Uterus (tissue), 2 donors: ENCODE results near the gene ADORA3.

Experiments used
- CTCF ChIP-seq, 4 experiments: fragments of 200-600 bp in 2 of 4; fragments of 450-650 bp in 2 of 4; sonication (generic) in 2 of 4; IDR thresholded peaks; one replicate each; pipeline ENCODE4 v1.5.1; 2016 to 2019; ENCODE audit warnings: antibody characterized with exemption in 4 of 4, mild to moderate bottlenecking in 2 of 4, moderate library complexity in 1 of 4
- POLR2A ChIP-seq, 2 donors: fragments of 450-650 bp; IDR thresholded peaks; one replicate each; pipeline ENCODE4 v1.6.1; 2016; ENCODE audit warnings: antibody characterized with exemption in 2 of 2, mild to moderate bottlenecking in 1 of 2, moderate library complexity in 1 of 2

GRCh38 chr1:111551623-111552411 lies 48.4 kb upstream of the ADORA3 start:
- TF ChIP-seq POLR2A (IDR thresholded peaks at IDR 0.05) (no peak), CTCF (IDR thresholded peaks at IDR 0.05) (no peak)
